ENCODE results near the gene DES.

The DES gene

DNA sequence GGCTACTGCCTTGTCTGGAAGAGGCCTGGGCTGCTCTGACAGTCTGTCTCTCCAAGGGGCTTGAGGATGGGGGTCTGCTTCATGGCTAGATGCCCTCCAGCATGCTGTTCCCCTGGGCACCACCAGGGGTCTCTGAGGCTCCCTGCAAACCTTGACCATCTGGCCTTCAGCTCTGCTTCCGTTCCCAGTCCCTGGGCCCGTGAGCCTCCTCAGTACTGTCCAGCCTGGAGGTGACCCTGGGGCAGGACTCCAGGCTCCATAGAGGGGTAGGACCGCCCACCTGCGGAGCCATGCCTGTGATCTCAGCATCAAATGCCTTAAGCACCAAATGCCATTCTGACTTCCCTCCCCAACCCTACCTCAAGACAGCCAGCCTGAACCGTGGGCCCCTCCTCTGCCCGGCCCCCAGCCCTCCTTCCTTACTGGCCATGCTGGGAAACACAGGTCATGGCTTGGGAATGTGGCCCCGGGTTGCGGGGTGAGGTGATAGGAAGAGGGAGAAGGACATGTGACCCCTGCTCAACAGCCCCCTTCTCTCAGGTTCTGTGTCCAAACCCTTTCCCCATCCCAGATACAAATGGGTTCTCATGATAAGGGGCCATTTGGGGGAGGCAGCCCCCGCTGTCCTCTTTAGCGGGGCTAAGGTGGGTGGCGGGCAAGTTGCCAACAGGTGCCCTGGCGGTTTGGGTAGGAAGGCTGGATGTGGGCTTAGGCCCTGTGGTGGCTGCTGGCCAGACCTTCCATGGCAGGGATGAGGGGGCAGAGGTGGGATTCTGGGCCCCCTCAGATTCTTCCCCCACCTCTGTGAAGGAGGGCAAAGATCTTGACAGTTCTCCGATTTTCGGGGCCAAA, 41.5 kb downstream of the DES start:
- DNase-seq, result peak; percentile 59

DNA sequence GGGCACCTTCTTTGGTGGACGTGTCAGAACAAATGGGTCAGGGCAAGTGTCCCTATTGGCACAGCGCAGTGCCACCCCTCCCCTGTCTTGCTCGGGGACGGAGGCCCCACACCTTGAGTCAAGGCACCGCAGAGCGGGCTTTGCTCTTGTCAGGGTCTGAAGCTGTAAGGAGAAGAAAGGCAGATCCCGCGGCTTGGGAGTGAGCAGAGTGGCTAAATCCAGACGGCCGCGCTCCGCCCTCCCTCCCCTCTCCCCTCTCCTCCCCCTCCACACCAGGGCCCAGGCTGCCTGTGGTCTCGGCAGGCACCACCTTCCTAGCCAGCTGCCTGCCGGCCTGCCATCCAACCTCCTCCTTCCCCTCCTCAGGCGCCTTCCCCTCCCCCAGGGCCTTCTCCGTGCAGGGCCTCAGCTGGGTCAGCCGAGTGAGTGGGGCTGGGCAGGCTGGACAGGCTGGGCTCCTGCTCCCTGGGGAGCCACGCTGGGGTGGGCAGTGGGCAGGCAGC, 42.3 kb downstream of the DES start:
- peak; percentile 94 for DNase-seq

DNA sequence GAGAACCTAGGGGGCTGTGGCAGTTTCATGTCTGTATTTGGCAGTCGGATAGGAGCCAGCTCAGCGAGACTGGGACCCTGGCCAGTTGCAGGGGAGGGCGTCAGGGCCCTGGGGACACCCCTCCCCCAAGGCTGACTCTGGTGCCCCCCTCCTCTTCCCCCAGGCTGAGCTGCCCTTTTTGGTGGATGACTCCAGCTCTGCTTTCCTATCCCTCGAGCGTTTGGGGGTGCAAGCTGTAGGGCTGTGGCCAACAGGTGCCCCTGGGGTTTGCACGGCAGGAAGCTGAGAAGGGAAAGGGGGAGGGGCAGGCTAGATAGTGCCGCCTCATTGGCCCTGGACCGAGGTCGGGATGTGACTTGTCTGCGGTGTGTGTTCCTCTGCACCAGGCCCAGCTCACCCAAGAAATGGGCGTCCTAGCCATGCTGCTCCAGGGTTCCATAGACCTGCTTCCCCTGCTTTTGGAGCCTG, 42.9 kb downstream of the DES start:
- peak; percentile 80 for DNase-seq

DNA sequence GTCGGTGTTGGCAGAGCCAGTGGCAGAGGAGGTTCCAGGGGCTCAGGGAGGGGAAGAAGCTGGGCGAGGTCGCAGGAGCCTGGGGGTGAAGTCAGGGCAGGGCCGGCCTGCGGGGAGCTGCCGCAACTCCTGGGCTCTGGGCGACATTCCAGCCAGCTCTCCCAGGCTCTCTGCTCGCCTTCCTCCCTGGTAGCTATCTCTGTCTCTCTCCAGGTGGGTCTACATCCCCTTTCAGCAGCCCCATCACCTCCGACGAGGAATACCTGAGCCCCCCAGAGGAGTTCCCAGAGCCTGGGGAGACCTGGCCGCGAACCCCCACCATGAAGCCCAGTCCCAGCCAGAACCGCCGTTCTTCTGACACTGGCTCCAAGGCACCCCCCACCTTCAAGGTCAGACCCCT, 43.5 kb downstream of the DES start:
- DNase-seq, result no peak

DNA sequence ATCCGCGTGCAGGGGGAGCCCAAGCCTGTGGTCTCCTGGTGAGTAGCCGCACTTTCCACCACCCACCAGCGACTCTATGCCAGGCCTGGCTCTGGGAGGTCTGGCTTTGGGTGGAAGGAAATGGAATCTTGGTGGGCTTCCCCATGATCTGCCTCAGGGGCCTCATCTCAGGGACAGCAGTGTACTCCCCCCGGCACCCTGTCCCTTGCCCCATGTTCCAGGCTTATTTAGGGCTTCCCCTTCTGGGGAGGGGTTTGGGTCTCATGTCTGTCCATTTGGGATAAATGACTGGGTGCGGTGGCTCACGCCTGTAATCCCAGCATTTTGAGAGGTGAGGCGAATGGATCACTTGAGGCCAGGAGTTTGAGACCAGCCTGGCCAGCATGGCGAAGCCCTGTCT, 44.2 kb downstream of the DES start:
- DNase-seq, result no peak

DNA sequence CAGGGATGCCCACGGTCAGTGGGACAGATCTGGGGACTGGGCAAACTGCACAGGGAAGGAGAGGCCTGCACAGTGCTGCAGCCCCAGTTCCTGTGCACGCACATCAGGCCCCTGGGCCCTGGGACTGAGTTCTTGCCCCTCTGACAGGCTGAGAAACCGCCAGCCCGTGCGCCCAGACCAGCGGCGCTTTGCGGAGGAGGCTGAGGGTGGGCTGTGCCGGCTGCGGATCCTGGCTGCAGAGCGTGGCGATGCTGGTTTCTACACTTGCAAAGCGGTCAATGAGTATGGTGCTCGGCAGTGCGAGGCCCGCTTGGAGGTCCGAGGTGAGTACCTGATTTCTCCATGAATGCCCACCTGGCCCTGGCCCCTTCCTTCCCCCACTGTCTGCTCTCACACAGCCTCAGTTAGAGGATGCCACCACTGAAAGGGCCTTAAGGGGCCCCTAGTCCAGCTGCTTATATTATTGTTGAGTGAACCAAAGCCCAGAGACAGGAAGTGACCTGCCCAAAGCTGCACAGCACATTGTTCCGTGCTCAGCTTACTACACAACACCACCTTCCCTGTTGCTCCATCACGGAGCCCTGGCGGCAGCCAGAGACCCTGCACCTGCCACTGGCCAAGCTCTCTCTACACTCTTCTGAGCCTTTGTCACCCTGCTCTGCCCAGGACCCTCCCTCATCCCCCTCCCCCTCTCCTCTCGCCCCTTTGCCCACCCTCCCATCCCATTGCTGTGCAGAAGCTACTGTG, 46.3 kb downstream of the DES start:
- DNase-seq, result no peak

DNA sequence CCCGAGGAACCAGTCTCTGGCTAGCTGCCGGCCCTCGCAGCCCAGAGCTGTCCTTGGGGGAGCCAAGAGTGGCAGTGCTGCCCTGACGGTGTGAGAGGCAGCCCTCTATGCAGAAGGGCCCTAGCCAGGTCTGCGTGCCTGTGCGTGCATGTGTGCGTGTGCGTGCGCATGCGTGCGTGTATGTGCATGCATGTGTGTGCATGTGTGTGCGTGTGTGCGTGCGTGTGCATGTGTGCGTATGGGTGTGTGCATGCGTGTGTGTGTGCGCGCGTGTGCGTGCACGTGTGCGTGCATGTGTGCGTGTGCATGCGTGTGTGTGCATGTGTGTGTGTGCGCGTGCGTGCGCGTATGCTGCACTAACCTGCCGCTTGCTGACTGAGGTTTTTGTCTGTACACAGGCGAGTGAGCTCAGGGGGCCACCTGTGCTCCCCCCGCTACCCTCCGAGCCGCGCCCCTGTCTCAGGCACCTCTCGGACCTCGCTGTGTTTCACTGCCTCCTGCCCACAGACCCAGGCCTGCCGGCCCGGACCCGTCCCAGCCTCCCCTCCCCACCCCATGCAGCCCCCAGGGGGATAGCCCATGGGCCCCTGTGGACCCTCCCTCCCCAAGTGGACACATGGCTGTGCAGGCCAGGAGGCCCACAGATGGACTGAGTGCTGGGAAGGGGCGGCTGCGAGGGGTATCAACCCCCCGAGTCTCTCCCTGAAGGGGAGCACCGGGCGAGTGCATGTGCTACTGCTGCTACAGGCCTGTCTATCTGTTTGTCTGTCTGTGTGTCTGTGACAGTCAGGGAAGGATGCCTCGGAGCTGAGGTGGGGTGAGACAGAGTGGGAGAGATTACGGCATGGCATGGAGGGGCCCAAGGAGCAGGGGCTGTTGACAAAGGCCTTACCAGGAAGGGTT, 47.7 kb downstream of the DES start:
- no peak for DNase-seq

DNA sequence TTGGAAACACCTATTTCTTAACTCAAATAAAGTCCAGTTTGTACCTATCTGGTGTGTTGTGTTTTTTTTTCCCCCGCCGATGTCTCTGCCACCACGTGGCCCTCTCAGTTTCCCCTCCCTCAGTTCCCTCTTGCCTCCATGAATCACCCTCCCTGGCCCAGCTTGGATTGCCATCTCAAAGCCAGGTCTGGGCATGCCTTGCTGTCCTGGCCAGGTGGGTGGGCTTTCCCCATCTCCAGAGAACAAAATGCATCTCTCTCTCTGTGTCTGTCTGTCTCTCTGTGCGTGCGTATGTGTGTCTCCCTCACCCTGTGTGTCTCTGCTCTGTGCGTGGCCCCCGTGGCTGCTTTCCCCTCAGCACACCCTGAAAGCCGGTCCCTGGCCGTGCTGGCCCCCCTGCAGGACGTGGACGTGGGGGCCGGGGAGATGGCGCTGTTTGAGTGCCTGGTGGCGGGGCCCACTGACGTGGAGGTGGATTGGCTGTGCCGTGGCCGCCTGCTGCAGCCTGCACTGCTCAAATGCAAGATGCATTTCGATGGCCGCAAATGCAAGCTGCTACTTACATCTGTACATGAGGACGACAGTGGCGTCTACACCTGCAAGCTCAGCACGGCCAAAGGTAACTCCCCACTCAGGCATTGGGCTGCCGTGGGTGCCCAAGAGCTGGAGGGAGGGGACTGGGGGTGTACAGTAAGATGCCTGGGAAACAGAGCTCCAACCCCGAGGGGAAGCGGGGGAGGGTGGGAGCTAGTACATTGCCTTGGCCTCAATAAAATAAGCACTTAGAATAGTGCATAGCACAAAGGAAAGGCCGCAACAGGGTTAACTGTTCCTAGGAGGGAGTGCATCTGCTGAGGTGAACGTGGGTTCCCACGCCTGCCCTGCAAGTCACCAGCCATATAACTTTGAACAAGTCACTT, 48.9 kb downstream of the DES start:
- DNase-seq, result no peak

DNA sequence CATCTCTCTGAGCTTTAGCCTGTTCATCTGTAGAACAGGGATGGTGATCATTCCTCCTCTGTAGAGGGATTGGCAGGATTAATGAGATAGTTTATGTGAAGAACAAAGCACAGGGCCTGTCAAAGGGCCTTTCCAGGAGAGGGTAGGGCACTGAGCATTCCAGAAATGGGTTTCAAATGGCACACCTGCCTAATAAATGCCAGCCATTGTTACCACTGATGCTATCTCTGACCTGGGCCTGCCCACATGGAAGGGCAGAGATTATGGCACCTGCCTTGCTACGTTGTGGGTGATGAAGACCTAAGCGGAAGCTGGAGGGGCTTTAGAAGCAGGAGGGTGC, 49.5 kb downstream of the DES start:
- DNase-seq, result no peak

DNA sequence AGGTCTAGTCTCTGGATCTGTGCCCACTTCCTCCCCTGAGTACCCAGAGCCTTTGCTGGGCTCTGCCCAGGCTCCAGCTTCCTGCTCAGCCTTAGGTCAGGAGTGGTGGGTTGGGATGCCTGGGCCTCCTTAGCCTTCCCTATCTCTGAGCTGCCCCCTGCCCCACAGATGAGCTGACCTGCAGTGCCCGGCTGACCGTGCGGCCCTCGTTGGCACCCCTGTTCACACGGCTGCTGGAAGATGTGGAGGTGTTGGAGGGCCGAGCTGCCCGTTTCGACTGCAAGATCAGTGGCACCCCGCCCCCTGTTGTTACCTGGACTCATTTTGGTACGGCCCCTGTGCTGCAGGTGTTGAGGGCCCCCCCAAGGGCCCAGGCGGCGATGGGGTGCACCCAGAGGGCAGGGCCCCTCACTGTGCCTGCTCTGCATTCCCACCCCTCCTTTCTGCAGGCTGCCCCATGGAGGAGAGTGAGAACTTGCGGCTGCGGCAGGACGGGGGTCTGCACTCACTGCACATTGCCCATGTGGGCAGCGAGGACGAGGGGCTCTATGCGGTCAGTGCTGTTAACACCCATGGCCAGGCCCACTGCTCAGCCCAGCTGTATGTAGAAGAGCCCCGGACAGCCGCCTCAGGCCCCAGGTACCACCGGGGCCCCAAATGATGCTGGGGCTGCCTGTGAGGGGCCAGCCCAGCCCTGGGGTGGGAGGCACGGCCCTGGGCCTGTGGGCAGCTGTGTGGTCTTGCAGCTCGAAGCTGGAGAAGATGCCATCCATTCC, 50.4 kb downstream of the DES start:
- DNase-seq, result no peak

DNA sequence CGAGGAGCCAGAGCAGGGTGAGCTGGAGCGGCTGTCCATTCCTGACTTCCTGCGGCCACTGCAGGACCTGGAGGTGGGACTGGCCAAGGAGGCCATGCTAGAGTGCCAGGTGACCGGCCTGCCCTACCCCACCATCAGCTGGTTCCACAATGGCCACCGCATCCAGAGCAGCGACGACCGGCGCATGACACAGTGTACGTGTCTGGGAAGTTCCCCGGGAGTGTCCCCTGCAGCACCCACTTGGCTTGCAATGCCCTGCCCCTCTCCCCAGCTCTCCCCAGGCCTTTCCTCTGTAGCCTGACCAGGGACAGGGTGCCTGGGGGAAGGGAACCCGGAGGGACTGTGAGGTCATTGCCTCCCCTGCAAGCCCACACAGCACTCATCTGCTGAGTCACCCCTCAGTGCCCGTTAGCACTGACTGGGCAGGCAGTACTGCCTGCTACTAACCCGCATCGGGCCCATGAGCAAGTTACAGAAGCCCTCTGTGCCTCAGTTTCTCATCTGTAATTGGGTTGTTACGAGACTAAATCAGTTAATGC, 51.1 kb downstream of the DES start:
- peak; percentile 66 for DNase-seq

DNA sequence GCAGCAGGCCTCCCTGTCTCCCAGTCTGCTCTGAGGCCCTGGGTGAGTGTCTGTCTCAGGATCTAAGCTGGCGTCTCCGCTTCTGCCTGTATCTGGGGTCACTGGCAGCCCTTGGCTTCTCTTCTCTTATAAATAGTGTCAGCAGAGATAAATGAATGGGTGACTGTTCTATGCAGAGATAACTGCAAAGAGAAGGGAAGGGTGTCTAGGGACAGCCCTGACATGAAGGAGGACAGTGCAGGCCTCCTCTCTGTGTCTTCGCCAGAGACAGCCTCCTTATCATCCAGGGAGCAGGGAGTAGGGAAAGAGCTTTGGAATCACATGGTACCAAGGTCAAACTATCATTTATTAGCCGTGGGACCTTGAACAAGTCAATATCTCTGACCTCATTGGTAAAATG, 52.3 kb downstream of the DES start:
- no peak for DNase-seq

DNA sequence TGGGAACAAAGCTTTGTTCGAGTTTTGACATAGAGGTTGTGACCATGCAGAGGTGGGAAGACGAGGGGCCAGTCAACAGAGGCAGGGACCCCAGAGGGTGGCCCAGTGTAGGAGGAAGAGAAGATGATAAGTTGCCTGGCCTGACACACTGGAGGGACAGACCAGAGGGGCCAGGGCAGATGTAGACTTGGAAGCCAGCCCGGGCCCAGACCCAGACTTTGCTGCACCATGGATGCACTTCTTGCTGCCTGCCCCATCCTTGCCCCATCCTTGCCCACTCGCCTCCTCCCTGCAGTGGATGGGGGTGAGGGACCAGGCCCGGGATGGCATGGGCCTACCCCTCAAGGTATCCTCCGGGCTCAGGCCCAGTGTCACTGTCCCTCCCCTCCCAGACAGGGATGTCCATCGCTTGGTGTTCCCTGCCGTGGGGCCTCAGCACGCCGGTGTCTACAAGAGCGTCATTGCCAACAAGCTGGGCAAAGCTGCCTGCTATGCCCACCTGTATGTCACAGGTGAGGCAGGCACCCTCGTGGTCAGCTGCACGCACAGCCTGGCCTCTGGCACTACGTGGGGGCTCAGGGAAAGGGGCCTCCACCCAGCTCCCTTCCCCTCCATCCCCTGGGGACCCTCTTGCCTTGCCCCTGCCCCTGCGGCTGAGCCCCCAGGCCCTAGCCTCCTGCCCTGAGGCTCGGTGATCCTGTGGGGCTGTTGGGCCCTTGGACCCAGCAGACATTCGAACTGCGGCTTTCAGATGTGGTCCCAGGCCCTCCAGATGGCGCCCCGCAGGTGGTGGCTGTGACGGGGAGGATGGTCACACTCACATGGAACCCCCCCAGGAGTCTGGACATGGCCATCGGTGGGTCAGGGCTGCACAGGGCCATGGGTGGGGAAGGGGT, 53.5 kb downstream of the DES start:
- no peak for DNase-seq

DNA sequence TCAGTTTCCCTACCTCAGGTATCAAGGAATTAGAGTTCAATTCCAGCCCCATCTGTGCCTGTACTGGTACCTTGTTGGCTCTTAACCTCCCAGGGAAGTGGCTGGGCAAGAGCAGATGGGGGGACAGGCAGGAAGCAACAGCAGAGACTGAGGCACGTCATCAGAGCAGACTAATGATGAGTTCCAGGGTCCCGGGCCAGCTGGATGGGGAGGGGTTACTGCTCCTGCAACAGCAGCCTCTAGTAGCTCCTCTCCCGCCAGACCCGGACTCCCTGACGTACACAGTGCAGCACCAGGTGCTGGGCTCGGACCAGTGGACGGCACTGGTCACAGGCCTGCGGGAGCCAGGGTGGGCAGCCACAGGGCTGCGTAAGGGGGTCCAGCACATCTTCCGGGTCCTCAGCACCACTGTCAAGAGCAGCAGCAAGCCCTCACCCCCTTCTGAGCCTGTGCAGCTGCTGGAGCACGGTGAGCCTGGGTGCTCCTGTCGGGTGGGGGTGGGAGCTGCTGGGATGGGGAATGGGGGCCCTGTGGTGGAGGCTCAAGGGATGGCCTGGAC, 54.5 kb downstream of the DES start:
- no peak for DNase-seq

DNA sequence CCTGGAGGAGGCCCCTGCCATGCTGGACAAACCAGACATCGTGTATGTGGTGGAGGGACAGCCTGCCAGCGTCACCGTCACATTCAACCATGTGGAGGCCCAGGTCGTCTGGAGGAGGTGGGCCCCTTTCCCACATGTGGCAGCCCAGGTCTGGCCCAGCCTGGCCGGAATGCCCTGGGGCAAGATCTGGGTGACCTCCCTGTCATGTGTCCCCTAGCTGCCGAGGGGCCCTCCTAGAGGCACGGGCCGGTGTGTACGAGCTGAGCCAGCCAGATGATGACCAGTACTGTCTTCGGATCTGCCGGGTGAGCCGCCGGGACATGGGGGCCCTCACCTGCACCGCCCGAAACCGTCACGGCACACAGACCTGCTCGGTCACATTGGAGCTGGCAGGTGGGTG, 55.3 kb downstream of the DES start:
- no peak for DNase-seq

DNA sequence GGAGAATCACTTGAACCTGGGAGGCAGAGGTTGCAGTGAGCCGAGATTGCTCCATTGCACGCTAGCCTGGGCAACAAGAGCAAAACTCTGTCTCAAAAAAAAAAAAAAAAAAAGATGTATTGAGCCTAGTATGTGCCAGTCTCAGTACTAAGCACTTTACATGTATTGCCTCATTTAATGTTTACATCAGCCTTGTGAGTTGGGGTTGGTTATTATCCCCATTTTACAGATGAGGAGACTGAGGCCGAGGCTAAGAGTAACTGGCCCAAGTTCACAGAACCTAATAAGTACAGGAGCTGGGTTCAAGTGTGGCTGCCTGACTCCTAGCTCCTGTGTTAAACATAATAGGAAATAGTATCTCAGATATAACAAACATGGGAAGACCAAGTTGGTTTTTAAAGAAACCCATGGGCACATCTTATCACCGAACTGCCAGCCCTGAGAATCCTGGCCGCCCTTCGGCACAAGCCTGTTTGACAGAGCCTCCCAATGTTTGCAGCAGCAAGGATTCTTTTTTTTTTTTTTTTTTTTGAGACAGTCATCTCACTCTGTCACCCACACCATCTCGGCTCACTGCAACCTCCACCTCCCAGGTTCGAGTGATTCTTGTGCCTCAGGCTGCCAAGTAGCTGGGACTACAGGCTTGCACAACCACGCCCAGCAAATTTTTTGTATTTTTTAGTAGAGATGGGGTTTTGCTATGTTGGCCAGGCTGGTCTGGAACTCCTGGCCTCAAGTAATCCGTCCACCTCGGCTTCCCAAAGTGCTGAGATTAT, 56.3 kb downstream of the DES start:
- DNase-seq, result no peak

DNA sequence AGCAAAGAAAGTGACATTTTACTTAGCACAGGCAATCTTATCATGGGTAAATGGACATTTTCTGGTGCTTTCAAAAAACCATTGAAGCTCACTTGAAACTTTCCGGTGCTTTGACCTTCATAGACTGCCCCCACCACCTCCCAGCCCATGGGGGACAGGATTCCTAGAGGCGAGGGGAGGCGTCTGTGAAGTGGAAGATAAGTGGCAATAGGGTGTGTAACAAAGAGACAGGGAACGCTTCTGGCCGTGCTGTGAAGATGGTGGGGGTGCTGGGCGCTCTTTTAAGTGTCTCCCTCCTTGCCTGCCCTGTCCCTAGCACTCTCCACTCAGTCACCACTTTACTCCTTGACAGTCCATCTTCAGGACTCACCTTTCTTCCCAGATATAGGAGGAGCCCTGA, 57.1 kb downstream of the DES start:
- DNase-seq, result no peak
